HepG2 (cell line): ENCODE data around the gene TTC16. TPM values are rescaled to one million over a fixed set of nuclear protein-coding genes. Genes with fewer than 3 reads are reported as not detected.

Source experiments
- ATAC-seq: fragments of 200-7000 bp; cut with Tn5 transposase; 3 replicates; pipeline ENCODE4 v1.9.1; 2020; ENCODE audit warnings: mild to moderate bottlenecking, moderate library complexity
- BruUV-seq: library from RNA; stranded (reverse); fragments of 400-500 nt; replicated peaks from 2 replicates; lab custom pipeline; 2021; lab: Mats Ljungman, UMichigan
- CTCF ChIA-PET: fragments of 300-600 bp; formaldehyde crosslinking; extraction: SDS; loops from one replicate; lab custom pipeline; 2021; ENCODE audit warnings: low total read pairs, inconsistent platforms, low intra/inter-chr PET ratio; lab: Yijun Ruan, JAX
- POLR2A ChIA-PET: fragments of 350-600 bp; sonication (Branson Sonifier 250); formaldehyde crosslinking; loops from one replicate; lab custom pipeline; 2020; ENCODE audit warnings: antibody characterized with exemption, inconsistent platforms; lab: Yijun Ruan, JAX
- DNase-seq: peaks from one replicate; pipeline ENCODE4 v3.0.0-alpha.2; 2015; ENCODE audit warnings: low spot score
- FAIRE-seq: peaks from 3 replicates; lab custom pipeline; 2011; peaks lifted over from hg19 to GRCh38; lab: Jason Lieb, UNC
- H2AFZ ChIP-seq: one replicate; pipeline ENCODE4 v1.6.1; 2011; ENCODE audit warnings: low read length, inconsistent platforms
- H3K27ac ChIP-seq: fragments of 300-600 bp; 3 replicates; pipeline ENCODE4 v1.8.0; 2011; ENCODE audit warnings: mixed run types, mild to moderate bottlenecking, mixed read lengths, low read length, inconsistent platforms; ENCODE audit not compliant: insufficient read depth; ENCODE audit errors: extremely low read length
- H3K27me3 ChIP-seq, 2 experiments: fragments of 200-600 bp in 1 of 2; 2 replicates in 1 of 2; 3 replicates in 1 of 2; pipeline versions ENCODE4 v1.6.0 to v1.8.0; 2011; ENCODE audit warnings: low read length in 2 of 2, mild to moderate bottlenecking in 2 of 2, moderate library complexity in 2 of 2, inconsistent platforms in 1 of 2; ENCODE audit not compliant: insufficient read depth in 2 of 2, control insufficient read depth in 1 of 2
- H3K36me3 ChIP-seq, 2 experiments: fragments of 200-600 bp in 1 of 2; replicated peaks in 1 of 2; 2 replicates in 1 of 2; 3 replicates in 1 of 2; pipeline versions ENCODE4 v1.5.1 to v1.8.0; 2011; ENCODE audit warnings: low read length in 2 of 2, inconsistent platforms in 1 of 2; ENCODE audit not compliant: insufficient read depth in 2 of 2, control insufficient read depth in 1 of 2
- H3K4me1 ChIP-seq: 2 replicates; pipeline ENCODE4 v1.5.1; 2012; ENCODE audit warnings: low read length, inconsistent platforms; ENCODE audit not compliant: insufficient read depth
- H3K4me2 ChIP-seq: 2 replicates; pipeline ENCODE4 v1.6.0; 2011; ENCODE audit warnings: low read depth, low read length, inconsistent platforms
- H3K4me3 ChIP-seq, 3 experiments: fragments of 200-600 bp in 1 of 3; sonication (generic), shearing (Covaris generic) in 1 of 3; replicated peaks in 1 of 3; 2 replicates each; pipeline ENCODE4 v1.5.1; 2011 to 2016; ENCODE audit warnings: low read length in 3 of 3, inconsistent platforms in 2 of 3, low read depth in 2 of 3, mild to moderate bottlenecking in 2 of 3, control low read depth in 1 of 3, mixed read lengths in 1 of 3; ENCODE audit not compliant: insufficient read depth in 1 of 3
- H3K79me2 ChIP-seq: one replicate; pipeline ENCODE4 v1.6.1; 2011; ENCODE audit warnings: low read length, inconsistent platforms; ENCODE audit not compliant: insufficient read depth
- H3K9ac ChIP-seq: 2 replicates; pipeline ENCODE4 v1.6.0; 2011; ENCODE audit warnings: mild to moderate bottlenecking, low read depth, low read length, inconsistent platforms; ENCODE audit not compliant: insufficient read depth
- H3K9me3 ChIP-seq: 2 replicates; pipeline ENCODE4 v1.5.1; 2012; ENCODE audit warnings: mild to moderate bottlenecking, low read length
- H4K20me1 ChIP-seq: 2 replicates; pipeline ENCODE4 v1.6.0; 2011; ENCODE audit warnings: inconsistent platforms, mild to moderate bottlenecking, low read length, moderate library complexity; ENCODE audit not compliant: insufficient read depth
- ARID2 ChIP-seq: sonication (generic); formaldehyde crosslinking; IDR thresholded peaks from 2 replicates; pipeline ENCODE4 v1.8.1; 2022; ENCODE audit warnings: mild to moderate bottlenecking, missing genetic modification reagents, borderline replicate concordance
- DZIP1 ChIP-seq: sonication (generic); formaldehyde crosslinking; IDR thresholded peaks from 2 replicates; pipeline ENCODE4 v1.5.0; 2020; ENCODE audit warnings: mild to moderate bottlenecking, missing genetic modification reagents
- EED ChIP-seq: sonication (generic); formaldehyde crosslinking; IDR thresholded peaks from 2 replicates; pipeline ENCODE4 v1.5.0; 2020; ENCODE audit warnings: mild to moderate bottlenecking, missing genetic modification reagents
- ZNF749 ChIP-seq: sonication (generic); formaldehyde crosslinking; IDR thresholded peaks from 2 replicates; pipeline ENCODE4 v1.8.0; 2022; ENCODE audit warnings: mild to moderate bottlenecking, missing genetic modification reagents, moderate library complexity, borderline replicate concordance
- WGBS: methylation state at CpG from one replicate; pipeline ENCODE4 v1.1.6; 2017; ENCODE audit warnings: low lambda C conversion rate; 5-methylcytosine and 5-hydroxymethylcytosine counted together
- in situ Hi-C: cut with HindIII; loops from 2 replicates; pipeline ENCODE4 v1.10.0; 2017; ENCODE audit warnings: low pct_unique_long_range_greater_than_20kb; ENCODE audit not compliant: extremely low pct_ligation_motif_present
- intact Hi-C: fragments of 100-400 bp; cut with micrococcal nuclease; formaldehyde crosslinking; loops from one replicate; pipeline ENCODE4 v1.10.0; 2022; ENCODE audit not compliant: unreplicated experiment
- polyA plus RNA-seq, 8 experiments: library from polyadenylated mRNA; depleted of rRNA in 3 of 8; stranded (reverse) in 7 of 8; unstranded in 1 of 8; fragments of >200 nt; fragmentation: Illumina TruSeq in 4 of 8; extraction: Trizol in 4 of 8; gene quantifications; 2 replicates each; pipeline versions ENCODE4 v1.2.1 to v1.2.3, GENCODE V29; 2011 to 2016; ENCODE audit warnings: low read depth in 4 of 8, missing spikeins in 1 of 8, mixed read lengths in 1 of 8; ENCODE audit not compliant: insufficient read depth in 1 of 8
- total RNA-seq, 5 experiments: library from RNA; depleted of rRNA; stranded (reverse); fragments of >200 nt; fragmentation: Illumina TruSeq; extraction: Trizol; gene quantifications; 2 replicates each; pipeline ENCODE4 v1.2.3, GENCODE V29; 2016; ENCODE audit warnings: low read depth in 1 of 5

The TTC16 gene
- total and polyA plus RNA-seq, 2 of the 13 experiments (the other 11 are each of a cell fraction or from before 2014, with no cell fraction given) = not detected

- CTCF ChIA-PET = no interaction called here
Measured at GRCh38 chr9:127708952-127709587, 6.8 kb upstream of the TTC16 start.

More at GRCh38 chr9:127708952-127709587, 6.8 kb upstream of the TTC16 start:
- WGBS = 83% methylated on average over 6 of the region's 8 CpGs
- ATAC-seq = no peak
- Histone ChIP-seq H3K79me2 (no peaks in the 10 kb centered on the region), H3K27me3 (peaks cover 3 to 9% of the 10 kb centered on the region in 2 experiments; a peak in 2 of 5 replicates), H3K4me2 (no peak overlapping the region), H3K9ac (no peak overlapping the region), H3K4me1 (peaks cover 28% of the 10 kb centered on the region), H3K9me3 (no peaks in the 10 kb centered on the region)
- POLR2A ChIA-PET = no interaction called here
- in situ Hi-C loops = no loop called here
- no peak for FAIRE-seq
- BruUV-seq = no TSS peak
- no peak for DNase-seq
- no peak for TF ChIP-seq EED (CRISPR knock-in tag)
- TF ChIP-seq DZIP1 = no peak
- TF ChIP-seq ZNF749 = no peak
- TF ChIP-seq ARID2 (CRISPR knock-in tag) = no peak
- TF ChIP-seq, all 625 proteins: peak for 0
- H2AFZ ChIP-seq = no peak overlapping the region
- intact Hi-C loops = no loop called here
- no peak overlapping the region for H3K4me3 ChIP-seq
- H3K27ac ChIP-seq = no peak overlapping the region
- no peaks in the 10 kb centered on the region; the same call in 1 of the 2 replicates for H4K20me1 ChIP-seq
- no peaks in the 10 kb centered on the region for H3K36me3 ChIP-seq
